ENCODE results near the gene CCSER1. TPM values are rescaled to one million over a fixed set of nuclear protein-coding genes. Genes with fewer than 3 reads are reported as not detected.
"Not testable (repeated sequence)": the region's sequence is repeated elsewhere in the genome, so short reads cannot be mapped to it uniquely, and the experiment has no call there.

CCSER1 gene
- total RNA-seq, 1 experiment from 2014 or later: 0.05 TPM

DNA sequence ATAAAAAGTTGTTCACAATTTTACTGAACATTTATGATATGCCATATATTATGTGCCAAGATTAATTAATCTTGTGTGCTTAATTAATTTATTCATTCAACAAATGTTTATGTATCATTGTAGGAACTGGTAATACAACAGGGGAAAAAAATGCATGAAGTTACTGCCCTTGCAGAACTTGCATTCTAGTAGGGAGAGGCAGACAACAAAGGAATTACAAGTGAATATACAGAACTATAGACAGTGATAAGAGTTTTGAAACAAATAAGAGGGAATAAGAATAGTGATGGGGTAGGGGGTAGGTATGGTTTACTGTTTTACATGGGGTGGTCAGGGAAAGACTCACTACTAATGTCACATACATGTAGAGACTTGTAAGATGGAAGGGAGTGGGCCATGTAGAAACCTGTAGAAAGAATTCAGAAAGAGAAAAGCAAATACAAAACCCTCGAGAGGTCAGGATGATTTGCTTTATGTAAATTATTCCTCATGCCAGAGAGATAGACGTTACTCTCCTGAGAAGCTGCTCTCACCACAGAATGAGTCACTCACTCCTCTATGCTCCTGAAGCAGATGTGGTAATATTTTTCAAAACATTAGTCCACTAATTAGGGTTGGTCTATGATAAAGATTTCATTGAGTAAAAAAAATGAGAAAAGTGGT, 1321.6 kb downstream of the CCSER1 start:
- Histone ChIP-seq H3K4me1 (ENCODE audit: control insufficient read depth, insufficient read depth, low read length) (no peaks in the 10 kb centered on the region), H3K36me3 (ENCODE audit: control insufficient read depth, insufficient read depth, low read length) (no peaks in the 10 kb centered on the region), H3K4me3 (ENCODE audit: low read depth in 2 of 2, low read length in 2 of 2) (no peak overlapping the region), H3K27ac (ENCODE audit: low read length) (no peak overlapping the region), H3K9me3 (ENCODE audit: control insufficient read depth, insufficient read depth, low read depth, low read length) (no peaks in the 10 kb centered on the region), H3K27me3 (ENCODE audit: control insufficient read depth, insufficient read depth, low read length) (no peaks in the 10 kb centered on the region)
- BruUV-seq (replicated peaks): no TSS peak
- in situ Hi-C loops (cut with HindIII; ENCODE audit: low pct_unique_long_range_greater_than_20kb, low sequenced_read_pairs) (no loop called here), intact Hi-C loops (cut with micrococcal nuclease; ENCODE audit: unreplicated experiment) (no loop called here)
- no peak for ATAC-seq
- ChIA-PET CTCF (no interaction called here), POLR2A (no interaction called here)
- no peak for DNase-seq (ENCODE audit: low read depth, low spot score)
- TF ChIP-seq SIN3A (IDR thresholded peaks at IDR 0.05; ENCODE audit: borderline replicate concordance, insufficient read depth, low read depth, low read length): no peak
- no peak for TF ChIP-seq TCF7L2 (IDR thresholded peaks at IDR 0.05; ENCODE audit: low read depth, low read length)
- TF ChIP-seq, protein P1, sequence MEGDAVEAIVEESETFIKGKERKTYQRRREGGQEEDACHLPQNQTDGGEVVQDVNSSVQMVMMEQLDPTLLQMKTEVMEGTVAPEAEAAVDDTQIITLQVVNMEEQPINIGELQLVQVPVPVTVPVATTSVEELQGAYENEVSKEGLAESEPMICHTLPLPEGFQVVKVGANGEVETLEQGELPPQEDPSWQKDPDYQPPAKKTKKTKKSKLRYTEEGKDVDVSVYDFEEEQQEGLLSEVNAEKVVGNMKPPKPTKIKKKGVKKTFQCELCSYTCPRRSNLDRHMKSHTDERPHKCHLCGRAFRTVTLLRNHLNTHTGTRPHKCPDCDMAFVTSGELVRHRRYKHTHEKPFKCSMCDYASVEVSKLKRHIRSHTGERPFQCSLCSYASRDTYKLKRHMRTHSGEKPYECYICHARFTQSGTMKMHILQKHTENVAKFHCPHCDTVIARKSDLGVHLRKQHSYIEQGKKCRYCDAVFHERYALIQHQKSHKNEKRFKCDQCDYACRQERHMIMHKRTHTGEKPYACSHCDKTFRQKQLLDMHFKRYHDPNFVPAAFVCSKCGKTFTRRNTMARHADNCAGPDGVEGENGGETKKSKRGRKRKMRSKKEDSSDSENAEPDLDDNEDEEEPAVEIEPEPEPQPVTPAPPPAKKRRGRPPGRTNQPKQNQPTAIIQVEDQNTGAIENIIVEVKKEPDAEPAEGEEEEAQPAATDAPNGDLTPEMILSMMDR (IDR thresholded peaks at IDR 0.05): no peak
- no peak for TF ChIP-seq POLR2AphosphoS5 (IDR thresholded peaks at IDR 0.05; ENCODE audit: low read depth, low read length)
- TF ChIP-seq, protein P2, sequence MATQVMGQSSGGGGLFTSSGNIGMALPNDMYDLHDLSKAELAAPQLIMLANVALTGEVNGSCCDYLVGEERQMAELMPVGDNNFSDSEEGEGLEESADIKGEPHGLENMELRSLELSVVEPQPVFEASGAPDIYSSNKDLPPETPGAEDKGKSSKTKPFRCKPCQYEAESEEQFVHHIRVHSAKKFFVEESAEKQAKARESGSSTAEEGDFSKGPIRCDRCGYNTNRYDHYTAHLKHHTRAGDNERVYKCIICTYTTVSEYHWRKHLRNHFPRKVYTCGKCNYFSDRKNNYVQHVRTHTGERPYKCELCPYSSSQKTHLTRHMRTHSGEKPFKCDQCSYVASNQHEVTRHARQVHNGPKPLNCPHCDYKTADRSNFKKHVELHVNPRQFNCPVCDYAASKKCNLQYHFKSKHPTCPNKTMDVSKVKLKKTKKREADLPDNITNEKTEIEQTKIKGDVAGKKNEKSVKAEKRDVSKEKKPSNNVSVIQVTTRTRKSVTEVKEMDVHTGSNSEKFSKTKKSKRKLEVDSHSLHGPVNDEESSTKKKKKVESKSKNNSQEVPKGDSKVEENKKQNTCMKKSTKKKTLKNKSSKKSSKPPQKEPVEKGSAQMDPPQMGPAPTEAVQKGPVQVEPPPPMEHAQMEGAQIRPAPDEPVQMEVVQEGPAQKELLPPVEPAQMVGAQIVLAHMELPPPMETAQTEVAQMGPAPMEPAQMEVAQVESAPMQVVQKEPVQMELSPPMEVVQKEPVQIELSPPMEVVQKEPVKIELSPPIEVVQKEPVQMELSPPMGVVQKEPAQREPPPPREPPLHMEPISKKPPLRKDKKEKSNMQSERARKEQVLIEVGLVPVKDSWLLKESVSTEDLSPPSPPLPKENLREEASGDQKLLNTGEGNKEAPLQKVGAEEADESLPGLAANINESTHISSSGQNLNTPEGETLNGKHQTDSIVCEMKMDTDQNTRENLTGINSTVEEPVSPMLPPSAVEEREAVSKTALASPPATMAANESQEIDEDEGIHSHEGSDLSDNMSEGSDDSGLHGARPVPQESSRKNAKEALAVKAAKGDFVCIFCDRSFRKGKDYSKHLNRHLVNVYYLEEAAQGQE (IDR thresholded peaks at IDR 0.05; ENCODE audit: insufficient read depth in 1 of 2, low read depth in 2 of 2, low read length in 1 of 2): no peak

DNA sequence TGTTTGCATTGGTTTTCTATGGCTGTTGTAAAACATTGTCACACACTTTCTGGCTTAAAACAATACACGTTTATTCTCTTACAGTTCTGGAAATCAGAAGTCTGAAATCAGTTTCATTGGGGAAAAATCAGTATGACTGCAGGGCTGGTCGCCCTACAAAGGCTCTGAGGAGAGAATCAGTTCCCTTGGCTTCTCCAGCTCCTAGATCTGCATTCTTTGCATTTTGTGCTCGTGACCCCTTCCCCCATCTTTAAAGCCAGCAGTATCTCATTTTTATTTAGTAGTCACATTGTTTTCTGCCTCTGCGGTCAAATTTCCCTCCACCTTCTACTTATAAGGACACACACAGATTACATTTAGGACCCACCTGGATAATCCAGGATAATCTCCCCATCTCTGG, 1326.9 kb downstream of the CCSER1 start:
- H3K36me3 ChIP-seq (ENCODE audit: control insufficient read depth, insufficient read depth, low read length): no peaks in the 10 kb centered on the region
- H3K4me3 ChIP-seq (ENCODE audit: low read depth in 2 of 2, low read length in 2 of 2): no peak overlapping the region
- BruUV-seq (replicated peaks): no TSS peak
- intact Hi-C loops (cut with micrococcal nuclease; ENCODE audit: unreplicated experiment) (no loop called here), in situ Hi-C loops (cut with HindIII; ENCODE audit: low pct_unique_long_range_greater_than_20kb, low sequenced_read_pairs) (no loop called here)
- ChIA-PET CTCF (no interaction called here), POLR2A (no interaction called here)
- H3K27me3 ChIP-seq (ENCODE audit: control insufficient read depth, insufficient read depth, low read length): no peaks in the 10 kb centered on the region
- TF ChIP-seq TCF7L2 (IDR thresholded peaks at IDR 0.05; ENCODE audit: low read depth, low read length) (no peak), SIN3A (IDR thresholded peaks at IDR 0.05; ENCODE audit: borderline replicate concordance, insufficient read depth, low read depth, low read length) (no peak), POLR2AphosphoS5 (IDR thresholded peaks at IDR 0.05; ENCODE audit: low read depth, low read length) (no peak)
- TF ChIP-seq, protein P2 (IDR thresholded peaks at IDR 0.05; ENCODE audit: insufficient read depth in 1 of 2, low read depth in 2 of 2, low read length in 1 of 2): no peak
- TF ChIP-seq, protein P1 (IDR thresholded peaks at IDR 0.05): no peak
- ATAC-seq (no peak), DNase-seq (ENCODE audit: low read depth, low spot score) (no peak)
- no peak overlapping the region for H3K27ac ChIP-seq (ENCODE audit: low read length)
- no peaks in the 10 kb centered on the region for H3K9me3 ChIP-seq (ENCODE audit: control insufficient read depth, insufficient read depth, low read depth, low read length)
- H3K4me1 ChIP-seq (ENCODE audit: control insufficient read depth, insufficient read depth, low read length): no peaks in the 10 kb centered on the region

DNA sequence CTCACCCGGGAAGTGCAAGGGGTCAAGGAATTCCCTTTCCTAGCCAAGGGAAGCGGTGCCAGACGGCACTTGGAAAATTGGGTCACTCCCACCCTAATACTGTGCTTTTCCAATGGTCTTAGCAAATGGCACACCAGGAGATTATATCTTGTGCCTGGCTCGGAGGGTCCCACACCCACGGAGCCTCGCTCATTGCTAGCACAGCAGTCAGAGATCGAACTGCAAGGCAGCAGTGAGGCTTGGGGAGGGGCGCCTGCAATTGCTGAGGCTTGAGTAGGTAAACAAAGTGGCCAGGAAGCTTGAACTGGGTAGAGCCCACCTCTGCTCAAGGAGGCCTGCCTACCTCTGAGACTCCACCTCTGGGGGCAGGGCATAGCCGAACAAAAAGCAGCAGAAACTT, 1335.4 kb downstream of the CCSER1 start:
- in situ Hi-C loops (cut with HindIII; ENCODE audit: low pct_unique_long_range_greater_than_20kb, low sequenced_read_pairs); CTCF ChIA-PET; H3K36me3 ChIP-seq (ENCODE audit: control insufficient read depth, insufficient read depth, low read length); BruUV-seq (replicated peaks); intact Hi-C loops (cut with micrococcal nuclease; ENCODE audit: unreplicated experiment); H3K4me3 ChIP-seq (ENCODE audit: low read depth in 2 of 2, low read length in 2 of 2); H3K4me1 ChIP-seq (ENCODE audit: control insufficient read depth, insufficient read depth, low read length); H3K9me3 ChIP-seq (ENCODE audit: control insufficient read depth, insufficient read depth, low read depth, low read length); POLR2A ChIA-PET; H3K27me3 ChIP-seq (ENCODE audit: control insufficient read depth, insufficient read depth, low read length); ATAC-seq; DNase-seq (ENCODE audit: low read depth, low spot score); H3K27ac ChIP-seq (ENCODE audit: low read length): not testable (repeated sequence)
